IMR-90 (cell line): ENCODE measurements around the gene CST3. TPM values are rescaled to one million over a fixed set of nuclear protein-coding genes. Genes with fewer than 3 reads are reported as not detected.

Experiments
- ATAC-seq: fragments of 200-7000 bp; cut with Tn5 transposase; 2 replicates; pipeline ENCODE4 v1.9.1; 2020; ENCODE audit warnings: low read depth, mild to moderate bottlenecking, moderate library complexity
- BruUV-seq: library from RNA; stranded (reverse); fragments of 400-500 nt; replicated peaks from 2 replicates; lab custom pipeline; 2021; lab: Mats Ljungman, UMichigan
- CTCF ChIA-PET: fragments of 300-600 bp; formaldehyde crosslinking; extraction: SDS; loops from one replicate; lab custom pipeline; 2021; ENCODE audit warnings: antibody characterized with exemption; lab: Yijun Ruan, JAX
- POLR2A ChIA-PET: fragments of 300-600 bp; sonication (Branson Sonifier 250); formaldehyde crosslinking; loops from one replicate; lab custom pipeline; 2022; ENCODE audit warnings: antibody characterized with exemption; ENCODE audit not compliant: unreplicated experiment; lab: Charles Lee
- DNase-seq: peaks from one replicate; pipeline ENCODE4 v3.0.0; 2013
- H2AFZ ChIP-seq: replicated peaks from 2 replicates; pipeline ENCODE3; 2013; ENCODE audit warnings: low read length, mild to moderate bottlenecking; ENCODE audit not compliant: poor library complexity
- H2AK5ac ChIP-seq: 2 replicates; pipeline ENCODE4 v1.6.1; 2013; ENCODE audit warnings: low read depth, low read length, inconsistent platforms
- H2AK9ac ChIP-seq: replicated peaks from 2 replicates; pipeline ENCODE3; 2013; ENCODE audit warnings: mild to moderate bottlenecking, low read depth, low read length, moderate library complexity; ENCODE audit not compliant: poor library complexity
- H2BK120ac ChIP-seq: 2 replicates; pipeline ENCODE4 v1.6.1; 2013; ENCODE audit warnings: low read depth, low read length, inconsistent platforms
- H2BK15ac ChIP-seq: 3 replicates; pipeline ENCODE4 v1.6.1; 2013; ENCODE audit warnings: low read depth, low read length, inconsistent platforms
- H2BK20ac ChIP-seq: 2 replicates; pipeline ENCODE4 v1.6.1; 2013; ENCODE audit warnings: low read depth, mild to moderate bottlenecking, inconsistent platforms, low read length, moderate library complexity
- H2BK5ac ChIP-seq: 2 replicates; pipeline ENCODE4 v1.6.1; 2013; ENCODE audit warnings: mild to moderate bottlenecking, low read depth, low read length, inconsistent platforms; ENCODE audit not compliant: poor library complexity, severe bottlenecking
- H3K14ac ChIP-seq: replicated peaks from 2 replicates; pipeline ENCODE4 v1.6.1; 2013; ENCODE audit warnings: low read depth, low read length, inconsistent platforms
- H3K18ac ChIP-seq: 2 replicates; pipeline ENCODE4 v1.6.1; 2013; ENCODE audit warnings: low read depth, low read length, control low read depth
- H3K23ac ChIP-seq: 2 replicates; pipeline ENCODE4 v1.6.1; 2013; ENCODE audit warnings: low read depth, low read length, inconsistent platforms
- H3K27ac ChIP-seq: 2 replicates; pipeline ENCODE4 v1.5.1; 2013; ENCODE audit warnings: mild to moderate bottlenecking, control low read depth, low read length; ENCODE audit not compliant: insufficient read depth
- H3K27me3 ChIP-seq: 2 replicates; pipeline ENCODE4 v1.6.1; 2013; ENCODE audit warnings: low read length; ENCODE audit not compliant: control insufficient read depth, insufficient read depth
- H3K36me3 ChIP-seq: 2 replicates; pipeline ENCODE4 v1.6.1; 2013; ENCODE audit warnings: low read length, mixed read lengths; ENCODE audit not compliant: control insufficient read depth, insufficient read depth
- H3K4ac ChIP-seq: 2 replicates; pipeline ENCODE4 v1.6.1; 2013; ENCODE audit warnings: low read depth, low read length, inconsistent platforms
- H3K4me1 ChIP-seq: 2 replicates; pipeline ENCODE4 v1.6.1; 2013; ENCODE audit warnings: low read length, mixed read lengths; ENCODE audit not compliant: control insufficient read depth, insufficient read depth
- H3K4me2 ChIP-seq: 2 replicates; pipeline ENCODE4 v1.6.1; 2013; ENCODE audit warnings: low read depth, mild to moderate bottlenecking, control low read depth, low read length, moderate library complexity
- H3K4me3 ChIP-seq: 2 replicates; pipeline ENCODE4 v1.5.1; 2013; ENCODE audit warnings: low read depth, mild to moderate bottlenecking, control low read depth, low read length, moderate library complexity; ENCODE audit not compliant: insufficient read depth
- H3K56ac ChIP-seq: 2 replicates; pipeline ENCODE4 v1.6.1; 2013; ENCODE audit warnings: low read length, inconsistent platforms; ENCODE audit not compliant: insufficient read depth; ENCODE audit errors: extremely low read depth
- H3K79me1 ChIP-seq, 2 experiments: 2 replicates each; pipeline ENCODE4 v1.6.1; 2013; ENCODE audit warnings: low read length in 2 of 2, inconsistent platforms in 1 of 2, low read depth in 1 of 2
- H3K9ac ChIP-seq: 2 replicates; pipeline ENCODE4 v1.6.1; 2013; ENCODE audit warnings: low read depth, low read length, control low read depth
- H3K9me1 ChIP-seq: 2 replicates; pipeline ENCODE4 v1.6.1; 2013; ENCODE audit warnings: low read length, inconsistent platforms; ENCODE audit not compliant: insufficient read depth
- H3K9me3 ChIP-seq: 2 replicates; pipeline ENCODE4 v1.6.1; 2013; ENCODE audit warnings: low read length; ENCODE audit not compliant: control insufficient read depth, insufficient read depth
- H4K20me1 ChIP-seq: 2 replicates; pipeline ENCODE4 v1.6.1; 2013; ENCODE audit warnings: low read length, inconsistent platforms; ENCODE audit not compliant: insufficient read depth
- H4K5ac ChIP-seq: 2 replicates; pipeline ENCODE4 v1.6.1; 2013; ENCODE audit warnings: mild to moderate bottlenecking, low read depth, low read length, control low read depth
- H4K8ac ChIP-seq, 2 experiments: 2 replicates each; pipeline ENCODE4 v1.6.1; 2013; ENCODE audit warnings: low read depth in 2 of 2, low read length in 2 of 2, control low read depth in 1 of 2, inconsistent platforms in 1 of 2
- H4K91ac ChIP-seq: 2 replicates; pipeline ENCODE4 v1.6.1; 2013; ENCODE audit warnings: low read depth, low read length, inconsistent platforms; ENCODE audit not compliant: insufficient read depth
- BHLHE40 ChIP-seq: fragments of 150-350 bp; IDR thresholded peaks from 2 replicates; pipeline ENCODE4 v1.6.1; 2016; ENCODE audit warnings: mild to moderate bottlenecking, low read depth, low read length
- CEBPB ChIP-seq: IDR thresholded peaks from 2 replicates; pipeline ENCODE4 v1.6.1; 2012; ENCODE audit warnings: low read depth, low read length, improper control_type of control experiment
- CHD1 ChIP-seq: IDR thresholded peaks from 2 replicates; pipeline ENCODE4 v1.6.1; 2012; ENCODE audit warnings: low read depth, low read length, improper control_type of control experiment
- FOS ChIP-seq: fragments of 150-350 bp; IDR thresholded peaks from 2 replicates; pipeline ENCODE4 v1.6.1; 2016; ENCODE audit warnings: low read depth, low read length
- MAFK ChIP-seq: IDR thresholded peaks from 2 replicates; pipeline ENCODE4 v1.6.1; 2012; ENCODE audit warnings: low read depth, low read length, improper control_type of control experiment
- MAZ ChIP-seq: IDR thresholded peaks from 2 replicates; pipeline ENCODE4 v1.6.1; 2012; ENCODE audit warnings: low read depth, mild to moderate bottlenecking, low read length, improper control_type of control experiment, moderate library complexity, borderline replicate concordance
- MXI1 ChIP-seq: IDR thresholded peaks from 2 replicates; pipeline ENCODE4 v1.6.1; 2012; ENCODE audit warnings: low read depth, mild to moderate bottlenecking, low read length, moderate library complexity, borderline replicate concordance
- NFE2L2 ChIP-seq: fragments of 150-350 bp; IDR thresholded peaks from 2 replicates; pipeline ENCODE4 v1.6.1; 2016; ENCODE audit warnings: low read depth, mild to moderate bottlenecking, low read length
- POLR2A ChIP-seq: IDR thresholded peaks from 2 replicates; pipeline ENCODE4 v1.6.1; 2012; ENCODE audit warnings: mild to moderate bottlenecking, low read depth, low read length
- RAD21 ChIP-seq: IDR thresholded peaks from 2 replicates; pipeline ENCODE4 v1.6.1; 2012; ENCODE audit warnings: low read length, improper control_type of control experiment
- RCOR1 ChIP-seq: IDR thresholded peaks from 2 replicates; pipeline ENCODE4 v1.6.1; 2012; ENCODE audit warnings: mild to moderate bottlenecking, low read length, improper control_type of control experiment; ENCODE audit not compliant: insufficient replicate concordance
- RFX5 ChIP-seq: IDR thresholded peaks from 2 replicates; pipeline ENCODE4 v1.8.0; 2012; ENCODE audit warnings: low read depth, mild to moderate bottlenecking, low read length, moderate library complexity
- SMC3 ChIP-seq: fragments of 150-350 bp; IDR thresholded peaks from 2 replicates; pipeline ENCODE4 v1.6.1; 2016; ENCODE audit warnings: low read depth, mild to moderate bottlenecking, antibody characterized with exemption, low read length, moderate library complexity
- WGBS, 2 experiments: methylation state at CpG; one replicate each; pipeline versions ENCODE4 v1.1.5 to v1.1.7; 2013; ENCODE audit warnings: missing lambda C conversion rate in 2 of 2; ENCODE audit not compliant: insufficient read length in 1 of 2; ENCODE audit errors: extremely low coverage in 2 of 2; 5-methylcytosine and 5-hydroxymethylcytosine counted together
- dilution Hi-C: fragments of 300-500 bp; cut with HindIII; formaldehyde crosslinking; loops from one replicate; pipeline ENCODE4 v1.14.3; 2018; ENCODE audit warnings: low sequenced_read_pairs; ENCODE audit not compliant: unreplicated experiment
- in situ Hi-C: fragments of 300-500 bp; cut with MboI; formaldehyde crosslinking; loops from 3 replicates; pipeline ENCODE4 v1.14.3; 2019; ENCODE audit warnings: low sequenced_read_pairs, inconsistent platforms, mixed read lengths
- intact Hi-C: fragments of 100-400 bp; cut with micrococcal nuclease; formaldehyde crosslinking; loops from 2 replicates; pipeline ENCODE4 v1.10.0; 2022
- polyA plus RNA-seq, 3 experiments: library from polyadenylated mRNA; depleted of rRNA; stranded (reverse); fragments of >200 nt; gene quantifications; 2 replicates each; pipeline ENCODE4 v1.2.3, GENCODE V29; 2012; ENCODE audit warnings: low replicate concordance in 1 of 3
- total RNA-seq: library from RNA; depleted of rRNA; stranded (reverse); fragments of >200 nt; gene quantifications from 2 replicates; pipeline ENCODE4 v1.2.3, GENCODE V29; 2012
- TF ChIP-seq, protein P1 (sequence below): fragments of 150-350 bp; IDR thresholded peaks from 2 replicates; pipeline ENCODE4 v1.6.1; 2017; ENCODE audit warnings: mild to moderate bottlenecking, antibody characterized with exemption, low read length, low read depth
- TF ChIP-seq, protein P2 (sequence below): fragments of 150-350 bp; IDR thresholded peaks from 2 replicates; pipeline ENCODE4 v1.6.1; 2016; ENCODE audit warnings: low read depth, mild to moderate bottlenecking, low read length, moderate library complexity, borderline replicate concordance
- TF ChIP-seq, protein P3 (sequence below): conservative IDR thresholded peaks from 2 replicates; pipeline ENCODE4 v1.5.1; 2012; ENCODE audit warnings: mild to moderate bottlenecking, low read depth, low read length, improper control_type of control experiment

Gene CST3
- total and polyA plus RNA-seq, 2 of the 4 experiments (the other 2 are of a cell fraction): 26.0 to 471 TPM

DNA sequence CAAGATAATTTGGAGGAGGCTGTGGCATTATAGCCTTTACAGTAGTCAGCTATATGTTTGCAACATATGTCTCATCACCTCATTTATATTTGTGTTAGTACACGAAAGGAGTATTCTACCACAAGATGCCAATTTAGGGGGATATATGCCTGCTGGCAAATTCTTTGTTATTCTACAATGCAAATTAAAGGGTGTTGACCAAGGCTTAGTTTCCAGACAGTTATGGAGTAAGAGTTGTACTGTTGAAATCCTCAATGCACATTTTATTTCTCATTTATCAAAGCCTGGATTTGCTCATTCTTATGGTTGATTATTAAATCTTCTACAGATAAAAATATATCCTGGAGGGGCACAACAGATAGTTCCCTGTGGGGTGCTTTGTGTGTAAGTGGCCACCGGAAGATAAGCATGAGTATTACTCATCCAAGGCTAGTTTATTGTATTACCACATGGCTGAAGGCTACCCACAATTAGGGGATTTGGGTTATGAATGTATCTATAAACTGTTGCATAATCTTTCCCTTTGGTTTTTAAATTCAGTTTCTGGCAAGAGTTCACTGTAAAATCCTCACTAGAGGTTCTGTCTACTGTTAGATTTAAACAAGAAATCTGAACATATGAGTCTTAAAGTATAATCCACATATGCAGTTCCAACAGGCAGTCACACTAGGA, 41.0 kb downstream of the CST3 start:
- H2AFZ ChIP-seq: no peak overlapping the region
- H4K91ac ChIP-seq: no peak overlapping the region
- no TSS peak for BruUV-seq
- H2BK15ac ChIP-seq: no peak overlapping the region
- H4K20me1 ChIP-seq: no peaks in the 10 kb centered on the region
- no peak overlapping the region for H4K8ac ChIP-seq
- DNase-seq: no peak
- no peak overlapping the region for H3K27ac ChIP-seq
- no peak overlapping the region for H4K5ac ChIP-seq
- no peak overlapping the region for H2AK9ac ChIP-seq
- H2BK5ac ChIP-seq: no peak overlapping the region
- H3K9me3 ChIP-seq: no peaks in the 10 kb centered on the region
- no peak overlapping the region for H3K9ac ChIP-seq
- H2BK120ac ChIP-seq: no peak overlapping the region
- POLR2A ChIA-PET: no interaction called here
- no peak overlapping the region for H3K56ac ChIP-seq
- in situ Hi-C loops: no loop called here
- H3K4me2 ChIP-seq: no peak overlapping the region
- TF ChIP-seq, protein P1, sequence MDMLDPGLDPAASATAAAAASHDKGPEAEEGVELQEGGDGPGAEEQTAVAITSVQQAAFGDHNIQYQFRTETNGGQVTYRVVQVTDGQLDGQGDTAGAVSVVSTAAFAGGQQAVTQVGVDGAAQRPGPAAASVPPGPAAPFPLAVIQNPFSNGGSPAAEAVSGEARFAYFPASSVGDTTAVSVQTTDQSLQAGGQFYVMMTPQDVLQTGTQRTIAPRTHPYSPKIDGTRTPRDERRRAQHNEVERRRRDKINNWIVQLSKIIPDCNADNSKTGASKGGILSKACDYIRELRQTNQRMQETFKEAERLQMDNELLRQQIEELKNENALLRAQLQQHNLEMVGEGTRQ: no peak
- TF ChIP-seq BHLHE40: no peak
- no peak for TF ChIP-seq CHD1
- TF ChIP-seq RCOR1: no peak
- no peak for TF ChIP-seq SMC3
- TF ChIP-seq, protein P2, sequence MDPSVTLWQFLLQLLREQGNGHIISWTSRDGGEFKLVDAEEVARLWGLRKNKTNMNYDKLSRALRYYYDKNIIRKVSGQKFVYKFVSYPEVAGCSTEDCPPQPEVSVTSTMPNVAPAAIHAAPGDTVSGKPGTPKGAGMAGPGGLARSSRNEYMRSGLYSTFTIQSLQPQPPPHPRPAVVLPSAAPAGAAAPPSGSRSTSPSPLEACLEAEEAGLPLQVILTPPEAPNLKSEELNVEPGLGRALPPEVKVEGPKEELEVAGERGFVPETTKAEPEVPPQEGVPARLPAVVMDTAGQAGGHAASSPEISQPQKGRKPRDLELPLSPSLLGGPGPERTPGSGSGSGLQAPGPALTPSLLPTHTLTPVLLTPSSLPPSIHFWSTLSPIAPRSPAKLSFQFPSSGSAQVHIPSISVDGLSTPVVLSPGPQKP: no peak
- TF ChIP-seq CEBPB: no peak
- TF ChIP-seq, protein P3, sequence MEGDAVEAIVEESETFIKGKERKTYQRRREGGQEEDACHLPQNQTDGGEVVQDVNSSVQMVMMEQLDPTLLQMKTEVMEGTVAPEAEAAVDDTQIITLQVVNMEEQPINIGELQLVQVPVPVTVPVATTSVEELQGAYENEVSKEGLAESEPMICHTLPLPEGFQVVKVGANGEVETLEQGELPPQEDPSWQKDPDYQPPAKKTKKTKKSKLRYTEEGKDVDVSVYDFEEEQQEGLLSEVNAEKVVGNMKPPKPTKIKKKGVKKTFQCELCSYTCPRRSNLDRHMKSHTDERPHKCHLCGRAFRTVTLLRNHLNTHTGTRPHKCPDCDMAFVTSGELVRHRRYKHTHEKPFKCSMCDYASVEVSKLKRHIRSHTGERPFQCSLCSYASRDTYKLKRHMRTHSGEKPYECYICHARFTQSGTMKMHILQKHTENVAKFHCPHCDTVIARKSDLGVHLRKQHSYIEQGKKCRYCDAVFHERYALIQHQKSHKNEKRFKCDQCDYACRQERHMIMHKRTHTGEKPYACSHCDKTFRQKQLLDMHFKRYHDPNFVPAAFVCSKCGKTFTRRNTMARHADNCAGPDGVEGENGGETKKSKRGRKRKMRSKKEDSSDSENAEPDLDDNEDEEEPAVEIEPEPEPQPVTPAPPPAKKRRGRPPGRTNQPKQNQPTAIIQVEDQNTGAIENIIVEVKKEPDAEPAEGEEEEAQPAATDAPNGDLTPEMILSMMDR: no peak
- no peak for TF ChIP-seq FOS
- no peak for TF ChIP-seq MAFK
- TF ChIP-seq NFE2L2: no peak
- TF ChIP-seq POLR2A: no peak
- no peak for TF ChIP-seq MAZ
- no peak for TF ChIP-seq MXI1
- no peak for TF ChIP-seq RAD21
- TF ChIP-seq RFX5: no peak
- no peak overlapping the region for H3K14ac ChIP-seq
- WGBS, 2 experiments: no CpG with 5 or more reads among the region's 2 CpGs
- H3K4ac ChIP-seq: no peak overlapping the region
- H3K27me3 ChIP-seq: peaks cover 2% of the 10 kb centered on the region
- no peak overlapping the region for H2BK20ac ChIP-seq
- CTCF ChIA-PET: no interaction called here
- H3K79me1 ChIP-seq: no peaks in the 10 kb centered on the region
- H3K23ac ChIP-seq: no peak overlapping the region
- intact Hi-C loops: no loop called here
- H3K18ac ChIP-seq: no peak overlapping the region
- H2AK5ac ChIP-seq: no peak overlapping the region
- no peak for ATAC-seq
- H3K4me3 ChIP-seq: no peak overlapping the region
- no peaks in the 10 kb centered on the region for H3K36me3 ChIP-seq
- dilution Hi-C loops: no loop called here
- no peaks in the 10 kb centered on the region for H3K9me1 ChIP-seq
- H3K4me1 ChIP-seq: no peaks in the 10 kb centered on the region
